ENCODE measurements around the gene CPNE4. TPM values are rescaled to one million over a fixed set of nuclear protein-coding genes. Genes with fewer than 3 reads are reported as not detected.

Gene CPNE4
- total RNA-seq, 4 donors from 2014 or later, result 0.17 to 0.52 TPM; not detected in 2

DNA sequence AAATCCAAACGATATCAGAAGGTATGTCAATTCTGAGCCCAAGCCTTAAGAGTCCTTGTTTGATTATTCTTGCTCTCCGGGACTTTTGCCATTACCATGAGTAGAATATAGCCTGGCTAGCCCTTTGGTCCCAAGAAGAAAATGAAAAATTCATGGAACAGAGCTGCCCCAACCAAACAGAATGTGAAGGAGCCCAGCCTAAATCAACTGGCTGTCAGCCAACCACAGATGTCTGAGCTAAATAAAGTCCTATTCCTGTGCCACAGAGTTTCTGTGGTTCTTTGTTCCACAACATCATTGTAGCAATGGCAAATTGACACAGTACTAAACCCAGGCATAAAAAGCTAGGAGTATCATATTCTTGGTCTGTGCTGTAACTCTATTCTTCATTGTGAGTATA is 185.2 kb downstream of the CPNE4 start:
- Histone ChIP-seq H3K27me3 (no peaks in the 10 kb centered on the region), H3K9me3 (no peaks in the 10 kb centered on the region), H3K4me1 (no peaks in the 10 kb centered on the region), H3K27ac (replicated peaks in 1 of 4) (no peak overlapping the region), H3K4me3 (no peak overlapping the region), H3K36me3 (no peaks in the 10 kb centered on the region)
- DNase-seq (ENCODE audit: extremely low spot score), result no peak
- 86% methylated on average over 2 of the region's 2 CpGs for WGBS
- intact Hi-C loops (cut with DNase I), result no loop called here
- TF ChIP-seq POLR2AphosphoS5 (IDR thresholded peaks at IDR 0.05), result no peak
- TF ChIP-seq, protein P1, sequence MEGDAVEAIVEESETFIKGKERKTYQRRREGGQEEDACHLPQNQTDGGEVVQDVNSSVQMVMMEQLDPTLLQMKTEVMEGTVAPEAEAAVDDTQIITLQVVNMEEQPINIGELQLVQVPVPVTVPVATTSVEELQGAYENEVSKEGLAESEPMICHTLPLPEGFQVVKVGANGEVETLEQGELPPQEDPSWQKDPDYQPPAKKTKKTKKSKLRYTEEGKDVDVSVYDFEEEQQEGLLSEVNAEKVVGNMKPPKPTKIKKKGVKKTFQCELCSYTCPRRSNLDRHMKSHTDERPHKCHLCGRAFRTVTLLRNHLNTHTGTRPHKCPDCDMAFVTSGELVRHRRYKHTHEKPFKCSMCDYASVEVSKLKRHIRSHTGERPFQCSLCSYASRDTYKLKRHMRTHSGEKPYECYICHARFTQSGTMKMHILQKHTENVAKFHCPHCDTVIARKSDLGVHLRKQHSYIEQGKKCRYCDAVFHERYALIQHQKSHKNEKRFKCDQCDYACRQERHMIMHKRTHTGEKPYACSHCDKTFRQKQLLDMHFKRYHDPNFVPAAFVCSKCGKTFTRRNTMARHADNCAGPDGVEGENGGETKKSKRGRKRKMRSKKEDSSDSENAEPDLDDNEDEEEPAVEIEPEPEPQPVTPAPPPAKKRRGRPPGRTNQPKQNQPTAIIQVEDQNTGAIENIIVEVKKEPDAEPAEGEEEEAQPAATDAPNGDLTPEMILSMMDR (IDR thresholded peaks at IDR 0.05), result no peak
- TF ChIP-seq EP300 (IDR thresholded peaks at IDR 0.05), result no peak
- no peak for TF ChIP-seq POLR2A (IDR thresholded peaks at IDR 0.05; ENCODE audit: low read depth)

- Histone ChIP-seq H3K36me3 (no peaks in the 10 kb centered on the region), H3K9me3 (no peaks in the 10 kb centered on the region), H3K4me3 (no peak overlapping the region), H3K27ac (replicated peaks in 1 of 4) (no peak overlapping the region), H3K4me1 (no peaks in the 10 kb centered on the region), H3K27me3 (no peaks in the 10 kb centered on the region)
- intact Hi-C loops (cut with DNase I), result no loop called here
- DNase-seq (ENCODE audit: extremely low spot score), result no peak
- TF ChIP-seq POLR2AphosphoS5 (IDR thresholded peaks at IDR 0.05), result no peak
- TF ChIP-seq EP300 (IDR thresholded peaks at IDR 0.05), result no peak
- TF ChIP-seq, protein P1 (IDR thresholded peaks at IDR 0.05), result no peak
- TF ChIP-seq POLR2A (IDR thresholded peaks at IDR 0.05; ENCODE audit: low read depth), result no peak
- 63% methylated on average over 1 of the region's 1 CpG for WGBS
Measured at GRCh38 chr3:131847966-131848510, 186.8 kb downstream of the CPNE4 start.

GRCh38 chr3:131846296-131846924 is 188.4 kb downstream of the CPNE4 start:
- WGBS, result 78% methylated on average over 3 of the region's 3 CpGs
- DNase-seq (ENCODE audit: extremely low spot score), result no peak
- H3K27ac ChIP-seq (replicated peaks in 1 of 4), result no peak overlapping the region
- intact Hi-C loops (cut with DNase I), result no loop called here
- no peaks in the 10 kb centered on the region for H3K27me3 ChIP-seq
- no peaks in the 10 kb centered on the region for H3K9me3 ChIP-seq
- no peak for TF ChIP-seq POLR2AphosphoS5 (IDR thresholded peaks at IDR 0.05)
- TF ChIP-seq EP300 (IDR thresholded peaks at IDR 0.05), result no peak
- TF ChIP-seq POLR2A (IDR thresholded peaks at IDR 0.05; ENCODE audit: low read depth), result no peak
- TF ChIP-seq, protein P1 (IDR thresholded peaks at IDR 0.05), result no peak
- H3K4me1 ChIP-seq, result no peaks in the 10 kb centered on the region
- H3K36me3 ChIP-seq, result no peaks in the 10 kb centered on the region
- no peak overlapping the region for H3K4me3 ChIP-seq

DNA sequence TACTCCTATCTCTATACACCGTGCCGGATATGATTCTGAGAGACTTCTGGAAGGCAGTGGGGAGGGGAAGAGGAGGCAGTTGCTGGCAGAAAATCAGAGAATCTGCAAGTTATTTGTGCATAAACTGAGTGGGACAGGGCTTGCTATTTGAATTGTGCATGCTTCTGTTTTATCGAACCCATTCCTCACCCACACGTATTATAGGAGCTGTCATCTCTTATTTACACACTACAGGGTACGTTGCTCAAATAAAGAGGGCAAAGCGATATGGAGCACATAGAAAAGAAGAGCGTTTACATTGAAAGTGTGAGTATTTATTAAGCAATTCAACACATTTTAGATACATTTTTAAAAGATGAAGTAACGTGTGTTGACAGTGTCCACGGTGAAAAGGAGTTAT is 191.6 kb downstream of the CPNE4 start:
- WGBS, result 76% methylated on average over 9 of the region's 9 CpGs
- DNase-seq (ENCODE audit: extremely low spot score), result no peak

More for the DNA sequence above, 191.6 kb downstream of the CPNE4 start:
- TF ChIP-seq POLR2AphosphoS5 (IDR thresholded peaks at IDR 0.05) (no peak), EP300 (IDR thresholded peaks at IDR 0.05) (no peak), POLR2A (IDR thresholded peaks at IDR 0.05; ENCODE audit: low read depth) (no peak)
- TF ChIP-seq, protein P1 (IDR thresholded peaks at IDR 0.05), result no peak
- Histone ChIP-seq H3K27ac (replicated peaks in 1 of 4) (no peak overlapping the region), H3K27me3 (no peaks in the 10 kb centered on the region), H3K4me1 (no peaks in the 10 kb centered on the region), H3K4me3 (no peak overlapping the region), H3K9me3 (no peaks in the 10 kb centered on the region), H3K36me3 (no peaks in the 10 kb centered on the region)
- intact Hi-C loops (cut with DNase I), result no loop called here
